Measurements from ENCODE around the gene PSAT1.
A peak's percentile ranks its signal among the peaks of the same experiment; 100 is the strongest.

PSAT1 gene

GRCh38 chr9:78298046-78298765, 1.3 kb downstream of the PSAT1 start:
- H3K27me3 ChIP-seq (replicated peaks) = no peaks in the 10 kb centered on the region
- DNase-seq = no peak
- in situ Hi-C loops (cut with HindIII; ENCODE audit: low pct_ligation_motif_present, low sequenced_read_pairs) = no loop called here
- no peak for TF ChIP-seq CTCF (IDR thresholded peaks at IDR 0.05; ENCODE audit: low read depth, low read length, missing control alignments)
- H3K27ac ChIP-seq = no peak overlapping the region
- H3K36me3 ChIP-seq (replicated peaks) = no peaks in the 10 kb centered on the region
- peak overlapping the region; percentile 88 for H3K4me3 ChIP-seq (ENCODE audit: low read depth, low read length)

- H3K36me3 ChIP-seq (replicated peaks) = peaks cover 4% of the 10 kb centered on the region
- no peaks in the 10 kb centered on the region for H3K27me3 ChIP-seq (replicated peaks)
- H3K27ac ChIP-seq = no peak overlapping the region
- no peak overlapping the region for H3K4me3 ChIP-seq (ENCODE audit: low read depth, low read length)
- no peak for DNase-seq
- in situ Hi-C loops (cut with HindIII; ENCODE audit: low pct_ligation_motif_present, low sequenced_read_pairs) = no loop called here
- no peak for TF ChIP-seq CTCF (IDR thresholded peaks at IDR 0.05; ENCODE audit: low read depth, low read length, missing control alignments)
These were observed 3.3 kb downstream of the PSAT1 start for GRCh38 chr9:78300209-78300608.

- Histone ChIP-seq H3K4me3 (ENCODE audit: low read depth, low read length) (no peak overlapping the region), H3K27me3 (replicated peaks) (no peaks in the 10 kb centered on the region), H3K36me3 (replicated peaks) (peaks cover 6% of the 10 kb centered on the region), H3K27ac (no peak overlapping the region)
- no peak for DNase-seq
- no peak for TF ChIP-seq CTCF (IDR thresholded peaks at IDR 0.05; ENCODE audit: low read depth, low read length, missing control alignments)
- in situ Hi-C loops (cut with HindIII; ENCODE audit: low pct_ligation_motif_present, low sequenced_read_pairs) = no loop called here
These were observed 4.5 kb downstream of the PSAT1 start for GRCh38 chr9:78301466-78301865.

- no peak for DNase-seq
- no peak for TF ChIP-seq CTCF (IDR thresholded peaks at IDR 0.05; ENCODE audit: low read depth, low read length, missing control alignments)
- H3K27ac ChIP-seq = no peak overlapping the region
- no peaks in the 10 kb centered on the region for H3K27me3 ChIP-seq (replicated peaks)
- H3K36me3 ChIP-seq (replicated peaks) = peaks cover 14% of the 10 kb centered on the region
- H3K4me3 ChIP-seq (ENCODE audit: low read depth, low read length) = no peak overlapping the region
- in situ Hi-C loops (cut with HindIII; ENCODE audit: low pct_ligation_motif_present, low sequenced_read_pairs) = no loop called here
These were observed 6.6 kb downstream of the PSAT1 start for GRCh38 chr9:78303377-78304062.

- Histone ChIP-seq H3K4me3 (ENCODE audit: low read depth, low read length) (no peak overlapping the region), H3K27me3 (replicated peaks) (no peaks in the 10 kb centered on the region), H3K36me3 (replicated peaks) (peaks cover 21% of the 10 kb centered on the region), H3K27ac (no peak overlapping the region)
- no peak for DNase-seq
- TF ChIP-seq CTCF (IDR thresholded peaks at IDR 0.05; ENCODE audit: low read depth, low read length, missing control alignments) = no peak
- in situ Hi-C loops (cut with HindIII; ENCODE audit: low pct_ligation_motif_present, low sequenced_read_pairs) = no loop called here
These were observed 7.4 kb downstream of the PSAT1 start for GRCh38 chr9:78304357-78304756.

All from brain microvascular endothelial cell (primary cell).